WTC11 (cell line): ENCODE results near the gene CCL4. TPM values are rescaled to one million over a fixed set of nuclear protein-coding genes. Genes with fewer than 3 reads are reported as not detected.

Experiments
- ATAC-seq: fragments of 200-7000 bp; cut with Tn5 transposase; 2 replicates; pipeline ENCODE4 v1.10.0; 2021; ENCODE audit warnings: mild to moderate bottlenecking, moderate library complexity
- CTCF ChIA-PET: fragments of 300-600 bp; sonication (Branson Sonifier 250); formaldehyde crosslinking; loops from one replicate; lab custom pipeline; 2021; ENCODE audit warnings: antibody characterized with exemption; lab: Charles Lee
- POLR2A ChIA-PET: fragments of 350-600 bp; sonication (Branson Sonifier 250); formaldehyde crosslinking; loops from one replicate; lab custom pipeline; 2021; ENCODE audit warnings: antibody characterized with exemption; lab: Charles Lee
- DNase-seq: peaks from one replicate; pipeline ENCODE4 v3.0.0; 2021; ENCODE audit warnings: low spot score
- H3K27ac Mint-ChIP-seq: 2 replicates; pipeline ENCODE4 v1.8.0; 2021; ENCODE audit warnings: mixed read lengths
- H3K27me3 Mint-ChIP-seq: 2 replicates; pipeline ENCODE4 v1.8.0; 2021; ENCODE audit warnings: low read depth, mild to moderate bottlenecking, moderate library complexity, mixed read lengths
- H3K36me3 Mint-ChIP-seq: 2 replicates; pipeline ENCODE4 v1.8.0; 2021; ENCODE audit warnings: mixed read lengths
- H3K4me1 Mint-ChIP-seq: 2 replicates; pipeline ENCODE4 v1.8.0; 2022; ENCODE audit warnings: mixed read lengths
- H3K4me3 Mint-ChIP-seq: 2 replicates; pipeline ENCODE4 v1.8.0; 2021; ENCODE audit warnings: mild to moderate bottlenecking, moderate library complexity, mixed read lengths
- H3K9me3 Mint-ChIP-seq: 2 replicates; pipeline ENCODE4 v1.8.0; 2021; ENCODE audit warnings: mixed read lengths
- CTCF ChIP-seq: fragments of 200-600 bp; IDR thresholded peaks from 2 replicates; pipeline ENCODE4 v1.8.0; 2022; ENCODE audit warnings: antibody characterized with exemption
- E2F5 ChIP-seq: sonication (generic); formaldehyde crosslinking; IDR thresholded peaks from 2 replicates; pipeline ENCODE4 v1.8.1; 2022; ENCODE audit warnings: mild to moderate bottlenecking, moderate library complexity, missing genetic modification reagents
- ELF4 ChIP-seq: sonication (generic); formaldehyde crosslinking; IDR thresholded peaks from 2 replicates; pipeline ENCODE4 v1.8.1; 2022; ENCODE audit warnings: low read depth, mild to moderate bottlenecking, moderate library complexity, missing genetic modification reagents
- ETV6 ChIP-seq: sonication (generic); formaldehyde crosslinking; IDR thresholded peaks from 2 replicates; pipeline ENCODE4 v1.8.1; 2022; ENCODE audit warnings: mild to moderate bottlenecking, missing genetic modification reagents
- GRHL2 ChIP-seq: fragments of 250-450 bp; sonication (Bioruptor Pico); IDR thresholded peaks from 2 replicates; pipeline ENCODE4 v1.8.0; 2022; ENCODE audit warnings: mild to moderate bottlenecking, moderate library complexity; ENCODE audit not compliant: insufficient replicate concordance, severe bottlenecking
- IRF1 ChIP-seq: sonication (generic); formaldehyde crosslinking; IDR thresholded peaks from 2 replicates; pipeline ENCODE4 v1.8.0; 2023; ENCODE audit warnings: missing genetic modification reagents
- IRF2 ChIP-seq: sonication (generic); formaldehyde crosslinking; IDR thresholded peaks from 2 replicates; pipeline ENCODE4 v1.8.0; 2022; ENCODE audit warnings: low read depth, missing genetic modification reagents, borderline replicate concordance
- MXD4 ChIP-seq: fragments of 250-450 bp; sonication (Bioruptor Pico); IDR thresholded peaks from 2 replicates; pipeline ENCODE4 v1.8.0; 2021; ENCODE audit warnings: mild to moderate bottlenecking, moderate library complexity, borderline replicate concordance
- NR1H2 ChIP-seq: sonication (generic); formaldehyde crosslinking; IDR thresholded peaks from 2 replicates; pipeline ENCODE4 v1.9.0; 2021; ENCODE audit warnings: mild to moderate bottlenecking, moderate library complexity, missing genetic modification reagents
- SMAD4 ChIP-seq: sonication (generic); formaldehyde crosslinking; IDR thresholded peaks from 2 replicates; pipeline ENCODE4 v1.8.0; 2022; ENCODE audit warnings: mild to moderate bottlenecking, missing genetic modification reagents
- SP1 ChIP-seq: sonication (generic); formaldehyde crosslinking; conservative IDR thresholded peaks from 2 replicates; pipeline ENCODE4 v1.8.1; 2022; ENCODE audit warnings: missing genetic modification reagents
- STAT6 ChIP-seq: sonication (generic); formaldehyde crosslinking; conservative IDR thresholded peaks from 2 replicates; pipeline ENCODE4 v1.8.1; 2023; ENCODE audit warnings: mild to moderate bottlenecking, low read depth, missing genetic modification reagents, moderate library complexity
- TCF7 ChIP-seq: sonication (generic); formaldehyde crosslinking; IDR thresholded peaks from 2 replicates; pipeline ENCODE4 v1.8.0; 2022; ENCODE audit warnings: mild to moderate bottlenecking, low read depth, missing genetic modification reagents, moderate library complexity
- TP53 ChIP-seq: sonication (generic); formaldehyde crosslinking; IDR thresholded peaks from 2 replicates; pipeline ENCODE4 v1.8.1; 2023; ENCODE audit warnings: mild to moderate bottlenecking, missing genetic modification reagents
- ZNF317 ChIP-seq: sonication (generic); formaldehyde crosslinking; IDR thresholded peaks from 2 replicates; pipeline ENCODE4 v1.8.1; 2023; ENCODE audit warnings: low read depth, mild to moderate bottlenecking, moderate library complexity, missing genetic modification reagents, borderline replicate concordance
- total RNA-seq: library from RNA; stranded (reverse); gene quantifications from 3 replicates; pipeline ENCODE4 v1.2.3, GENCODE V29; 2021
- TF ChIP-seq, protein P1 (sequence below): sonication (generic); formaldehyde crosslinking; IDR thresholded peaks from 2 replicates; pipeline ENCODE4 v1.8.1; 2022; ENCODE audit warnings: mild to moderate bottlenecking, missing genetic modification reagents, moderate library complexity, borderline replicate concordance

CCL4 gene
- total RNA-seq, 1 experiment from 2014 or later = 0.48 TPM

DNA sequence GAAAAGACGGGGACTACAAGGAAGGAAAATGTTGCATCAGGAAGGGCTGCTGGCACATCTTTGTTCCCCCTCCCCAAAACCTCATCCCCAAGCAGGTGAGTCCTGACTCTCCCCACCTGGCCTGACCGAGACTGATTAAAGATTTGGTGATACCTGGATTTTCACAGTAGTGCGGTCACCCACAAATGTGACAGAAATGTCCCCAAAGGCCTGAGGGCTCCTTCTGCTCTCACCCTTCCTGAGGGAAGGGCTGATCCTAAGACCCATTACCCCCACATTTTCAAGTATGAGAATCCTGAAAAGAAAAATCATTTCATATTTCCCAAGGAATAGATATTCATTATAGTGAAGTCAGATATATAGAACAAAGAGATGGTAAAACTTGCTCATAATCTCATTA is 44.0 kb downstream of the CCL4 start (continued):
- TF ChIP-seq ZNF317 (CRISPR knock-in tag) (no peak), SP1 (CRISPR knock-in tag) (no peak)
- TF ChIP-seq, all 79 proteins: peak for 0

- CTCF ChIA-PET = interaction anchor here (0.6 to 6.7 kb wide), 32 partner anchors 14 to 334 kb away, joined by 3 to 78 read pairs (median 4); partner anchors contain the start of genes CCL14, CCL16 and RDM1
- H3K27me3 Mint-ChIP-seq = no peaks in the 10 kb centered on the region; the same call in 1 of the 2 replicates
Observed at GRCh38 chr17:36148559-36149295, 45.1 kb downstream of the CCL4 start.

DNA sequence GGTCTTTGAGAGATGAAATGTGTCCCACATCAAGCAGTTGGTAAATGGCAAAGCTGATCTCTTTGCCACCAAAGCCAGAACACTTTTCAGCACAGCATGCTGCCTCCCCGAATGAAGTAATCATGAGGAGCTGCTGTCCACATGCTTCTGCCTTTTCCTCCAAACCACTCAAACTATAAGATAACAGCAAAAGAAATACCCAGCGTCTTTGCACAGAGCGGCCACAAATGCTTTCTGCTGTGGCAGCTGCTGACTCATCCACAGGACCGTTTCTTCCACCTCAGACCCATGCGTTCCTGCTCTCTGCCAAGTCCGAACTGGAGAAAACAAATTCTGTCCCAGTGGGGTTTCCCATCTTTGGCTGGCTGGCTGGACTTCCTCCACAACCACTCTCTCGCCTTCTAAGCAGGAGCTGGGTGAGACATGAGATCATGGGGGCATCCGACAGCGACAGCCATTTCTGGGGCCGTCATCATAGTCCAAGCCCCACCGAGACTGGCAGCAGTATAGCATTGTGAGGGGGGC is 45.7 kb downstream of the CCL4 start:
- ChIA-PET POLR2A (no interaction called here), CTCF (interaction anchor here (0.6 to 6.7 kb wide), 21 partner anchors 14 to 334 kb away, joined by 3 to 78 read pairs (median 5); partner anchors contain the start of gene CCL16)
- H3K36me3 Mint-ChIP-seq = no peaks in the 10 kb centered on the region
- DNase-seq = no peak
- no peaks in the 10 kb centered on the region for H3K27me3 Mint-ChIP-seq
- H3K27ac Mint-ChIP-seq = no peak overlapping the region
- ATAC-seq = no peak
- H3K4me3 Mint-ChIP-seq = no peak overlapping the region
- H3K9me3 Mint-ChIP-seq = no peaks in the 10 kb centered on the region
- no peak for TF ChIP-seq GRHL2 (CRISPR knock-in tag)
- no peak for TF ChIP-seq STAT6 (CRISPR knock-in tag)
- no peak for TF ChIP-seq E2F5
- TF ChIP-seq SMAD4 (CRISPR knock-in tag) = no peak
- TF ChIP-seq SP1 (CRISPR knock-in tag) = no peak
- TF ChIP-seq TCF7 (CRISPR knock-in tag) = no peak
- TF ChIP-seq IRF1 (CRISPR knock-in tag) = no peak
- TF ChIP-seq ETV6 (CRISPR knock-in tag) = no peak
- TF ChIP-seq, protein P1, sequence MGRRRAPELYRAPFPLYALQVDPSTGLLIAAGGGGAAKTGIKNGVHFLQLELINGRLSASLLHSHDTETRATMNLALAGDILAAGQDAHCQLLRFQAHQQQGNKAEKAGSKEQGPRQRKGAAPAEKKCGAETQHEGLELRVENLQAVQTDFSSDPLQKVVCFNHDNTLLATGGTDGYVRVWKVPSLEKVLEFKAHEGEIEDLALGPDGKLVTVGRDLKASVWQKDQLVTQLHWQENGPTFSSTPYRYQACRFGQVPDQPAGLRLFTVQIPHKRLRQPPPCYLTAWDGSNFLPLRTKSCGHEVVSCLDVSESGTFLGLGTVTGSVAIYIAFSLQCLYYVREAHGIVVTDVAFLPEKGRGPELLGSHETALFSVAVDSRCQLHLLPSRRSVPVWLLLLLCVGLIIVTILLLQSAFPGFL = no peak
- no peak for TF ChIP-seq CTCF
- TF ChIP-seq MXD4 (CRISPR knock-in tag) = no peak
- TF ChIP-seq TP53 (CRISPR knock-in tag) = no peak
- TF ChIP-seq ELF4 (CRISPR knock-in tag) = no peak
- TF ChIP-seq NR1H2 = no peak
- H3K4me1 Mint-ChIP-seq = peaks cover 9% of the 10 kb centered on the region

More at GRCh38 chr17:36148559-36149295, 45.1 kb downstream of the CCL4 start:
- Mint-ChIP-seq H3K27ac (no peak overlapping the region), H3K4me3 (no peak overlapping the region), H3K36me3 (no peaks in the 10 kb centered on the region), H3K9me3 (no peaks in the 10 kb centered on the region), H3K4me1 (peaks cover 9% of the 10 kb centered on the region)
- DNase-seq (peak; percentile 66), ATAC-seq (peak; percentile 90)
- POLR2A ChIA-PET = no interaction called here
- TF ChIP-seq IRF2 (CRISPR knock-in tag) = no peak
- peak; percentile 97 for TF ChIP-seq CTCF
